GM21528 (cell line): ENCODE measurements around the gene KRT25.

Source experiments
- ATAC-seq: cut with Tn5 transposase; IDR thresholded peaks from one replicate; pipeline ENCODE4 v1.9.1; 2021; ENCODE audit warnings: mild to moderate bottlenecking, moderate library complexity; ENCODE audit not compliant: unreplicated experiment, low FRiP score

Gene KRT25

DNA sequence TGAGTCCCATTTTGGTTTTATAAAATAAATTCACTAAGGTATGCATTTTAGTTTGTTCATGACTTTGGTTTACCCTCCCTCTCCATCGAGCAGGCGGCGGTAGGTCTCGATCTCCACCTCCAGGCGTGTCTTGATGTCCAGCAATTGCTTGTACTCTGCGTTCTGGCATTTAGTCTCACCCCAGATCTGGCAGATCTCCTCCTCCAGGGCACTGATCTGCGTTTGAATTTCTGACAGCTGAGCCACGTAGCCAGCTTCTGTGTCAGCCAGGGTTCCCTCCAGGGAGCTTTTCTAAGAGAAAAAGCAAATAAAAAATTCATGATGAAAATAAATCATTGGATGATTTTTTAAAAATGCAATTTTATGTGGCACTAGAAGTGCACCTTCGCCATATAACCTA lies 55.8 kb downstream of the KRT25 start:
- ATAC-seq = no peak
